Activated gamma-delta T cell (primary cell): ENCODE data around the gene LRRC25.

Experiments used
- DNase-seq: peaks from one replicate; lab custom pipeline; 2025; lab: John Stamatoyannopoulos, UW

LRRC25 gene

GRCh38 chr19:18346091-18346490 lies 51.3 kb downstream of the LRRC25 start:
- no peak for DNase-seq

- DNase-seq: no peak
Measured at GRCh38 chr19:18345296-18345695, 52.1 kb downstream of the LRRC25 start.

- no peak for DNase-seq
Measured at GRCh38 chr19:18344582-18344950, 52.9 kb downstream of the LRRC25 start.

GRCh38 chr19:18342090-18342632 lies 55.3 kb downstream of the LRRC25 start:
- no peak for DNase-seq
